IMR-90 (cell line): ENCODE data around the gene PCED1B.

Experiments
- FOS ChIP-seq: fragments of 150-350 bp; IDR thresholded peaks from 2 replicates; pipeline ENCODE4 v1.6.1; 2016; ENCODE audit warnings: low read depth, low read length
- MXI1 ChIP-seq: IDR thresholded peaks from 2 replicates; pipeline ENCODE4 v1.6.1; 2012; ENCODE audit warnings: low read depth, mild to moderate bottlenecking, low read length, moderate library complexity, borderline replicate concordance
- POLR2A ChIP-seq: IDR thresholded peaks from 2 replicates; pipeline ENCODE4 v1.6.1; 2012; ENCODE audit warnings: mild to moderate bottlenecking, low read depth, low read length
- SMC3 ChIP-seq: fragments of 150-350 bp; IDR thresholded peaks from 2 replicates; pipeline ENCODE4 v1.6.1; 2016; ENCODE audit warnings: low read depth, mild to moderate bottlenecking, antibody characterized with exemption, low read length, moderate library complexity

DNA sequence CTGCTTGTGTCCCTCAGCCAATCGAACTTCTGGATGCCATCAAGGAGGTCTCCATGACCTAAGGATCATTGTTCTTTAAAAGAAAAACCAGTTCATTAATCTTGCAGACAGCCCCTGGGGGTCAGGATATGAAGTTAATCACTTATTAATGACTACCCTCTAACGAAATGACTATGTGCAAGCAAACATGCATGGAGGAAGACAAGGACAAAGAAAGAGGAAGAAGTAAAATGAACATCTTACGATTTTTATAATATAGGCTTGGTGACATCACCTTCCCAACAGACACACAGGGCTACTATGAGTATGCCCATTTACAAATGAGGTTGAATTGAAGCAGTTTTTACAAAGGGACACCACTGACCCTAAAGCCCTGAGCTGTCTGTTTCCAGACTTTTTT is 111.5 kb downstream of the PCED1B start:
- TF ChIP-seq MXI1 (no peak), POLR2A (no peak), SMC3 (no peak), FOS (no peak)
